Endothelial cell of umbilical vein (primary cell): ENCODE results near the gene NKTR. TPM values are rescaled to one million over a fixed set of nuclear protein-coding genes. Genes with fewer than 3 reads are reported as not detected.

ENCODE experiments used
- BruUV-seq: library from RNA; stranded (reverse); fragments of 400-500 nt; replicated peaks from 2 replicates; lab custom pipeline; 2021; lab: Mats Ljungman, UMichigan
- CTCF ChIA-PET: fragments of 300-600, 350-600 bp; sonication (Branson Sonifier 250); formaldehyde crosslinking; loops from one replicate; lab custom pipeline; 2021; ENCODE audit warnings: antibody characterized with exemption, inconsistent platforms; lab: Charles Lee
- POLR2A ChIA-PET: fragments of 300-600, 350-600 bp; sonication (Branson Sonifier 250); formaldehyde crosslinking; loops from one replicate; lab custom pipeline; 2021; ENCODE audit warnings: antibody characterized with exemption, inconsistent platforms; lab: Charles Lee
- DNase-seq: peaks from one replicate; pipeline ENCODE4 v3.0.0-alpha.2; 2011; ENCODE audit warnings: low read depth, low spot score
- FAIRE-seq: peaks from 2 replicates; lab custom pipeline; 2011; peaks lifted over from hg19 to GRCh38; lab: Jason Lieb, UNC
- H2AFZ ChIP-seq: 2 replicates; pipeline ENCODE4 v1.6.0; 2012; ENCODE audit warnings: low read depth, low read length, control low read depth, inconsistent platforms
- H3K27ac ChIP-seq: 2 replicates; pipeline ENCODE4 v1.5.1; 2011; ENCODE audit warnings: low read depth, mild to moderate bottlenecking, control low read depth, low read length, moderate library complexity; ENCODE audit not compliant: insufficient read depth
- H3K27me3 ChIP-seq, 2 experiments: 2 replicates each; pipeline versions ENCODE4 v1.6.0 to v1.6.1; 2011; ENCODE audit warnings: low read length in 2 of 2, mixed read lengths in 1 of 2; ENCODE audit not compliant: control insufficient read depth in 2 of 2, insufficient read depth in 2 of 2
- H3K36me3 ChIP-seq, 2 experiments: 2 replicates in 1 of 2; 3 replicates in 1 of 2; pipeline ENCODE4 v1.5.1; 2011; ENCODE audit warnings: low read length in 2 of 2, mild to moderate bottlenecking in 1 of 2, moderate library complexity in 1 of 2; ENCODE audit not compliant: control insufficient read depth in 2 of 2, insufficient read depth in 2 of 2; ENCODE audit errors: extremely low read depth in 1 of 2
- H3K4me1 ChIP-seq: 3 replicates; pipeline ENCODE4 v1.5.1; 2011; ENCODE audit warnings: mild to moderate bottlenecking, low read length; ENCODE audit not compliant: control insufficient read depth, insufficient read depth; ENCODE audit errors: extremely low read depth
- H3K4me2 ChIP-seq: 2 replicates; pipeline ENCODE4 v1.6.1; 2011; ENCODE audit warnings: low read length, control low read depth, mixed read lengths; ENCODE audit not compliant: insufficient read depth
- H3K4me3 ChIP-seq, 3 experiments: fragments of 200-600 bp in 1 of 3; sonication (generic), shearing (Covaris generic) in 1 of 3; replicated peaks in 1 of 3; 2 replicates each; pipeline ENCODE4 v1.5.1; 2011 to 2016; ENCODE audit warnings: control low read depth in 3 of 3, low read length in 3 of 3, mild to moderate bottlenecking in 2 of 3, inconsistent platforms in 1 of 3, low read depth in 1 of 3, moderate library complexity in 1 of 3; ENCODE audit not compliant: insufficient read depth in 1 of 3
- H3K79me2 ChIP-seq: 2 replicates; pipeline ENCODE4 v1.6.0; 2012; ENCODE audit warnings: low read length, inconsistent platforms; ENCODE audit not compliant: control insufficient read depth, insufficient read depth
- H3K9ac ChIP-seq: replicated peaks from 2 replicates; pipeline ENCODE3; 2011; ENCODE audit warnings: low read length, control low read depth; ENCODE audit not compliant: insufficient read depth; ENCODE audit errors: extremely low read depth
- H3K9me1 ChIP-seq: replicated peaks from 3 replicates; pipeline ENCODE4 v1.6.0; 2011; ENCODE audit warnings: mild to moderate bottlenecking, low read length; ENCODE audit not compliant: control insufficient read depth, insufficient read depth; ENCODE audit errors: extremely low read depth
- H3K9me3 ChIP-seq: replicated peaks from 2 replicates; pipeline ENCODE4 v1.5.1; 2012; ENCODE audit warnings: low read length, inconsistent platforms; ENCODE audit not compliant: control insufficient read depth, insufficient read depth
- H4K20me1 ChIP-seq: replicated peaks from 2 replicates; pipeline ENCODE3; 2011; ENCODE audit warnings: mild to moderate bottlenecking, low read length; ENCODE audit not compliant: control insufficient read depth, insufficient read depth; ENCODE audit errors: extremely low read depth
- EZH2 ChIP-seq: IDR thresholded peaks from 2 replicates; pipeline ENCODE4 v1.6.1; 2012; ENCODE audit warnings: borderline replicate concordance, low read depth, mild to moderate bottlenecking, moderate library complexity, low read length, inconsistent platforms; ENCODE audit not compliant: severe bottlenecking
- FOS ChIP-seq: IDR thresholded peaks from 2 replicates; pipeline ENCODE4 v1.6.1; 2011; ENCODE audit warnings: mild to moderate bottlenecking, low read length, moderate library complexity, borderline replicate concordance; ENCODE audit not compliant: insufficient read depth
- GATA2 ChIP-seq: IDR thresholded peaks from 2 replicates; pipeline ENCODE4 v1.7.0; 2011; ENCODE audit warnings: low read depth, mild to moderate bottlenecking, moderate library complexity, mixed read lengths, low read length; ENCODE audit not compliant: insufficient read length, insufficient read depth
- JUN ChIP-seq: IDR thresholded peaks from 2 replicates; pipeline ENCODE4 v1.6.1; 2011; ENCODE audit warnings: borderline replicate concordance, low read depth; ENCODE audit not compliant: insufficient read length, insufficient read depth
- MYC ChIP-seq: IDR thresholded peaks from one replicate; pipeline ENCODE4 v1.6.1; 2011; ENCODE audit warnings: mild to moderate bottlenecking, low read depth, low read length
- POLR2A ChIP-seq: IDR thresholded peaks from 2 replicates; pipeline ENCODE4 v1.6.1; 2012; ENCODE audit warnings: low read depth, mild to moderate bottlenecking, control low read depth, low read length
- POLR2AphosphoS5 ChIP-seq: IDR thresholded peaks from 2 replicates; pipeline ENCODE4 v1.6.1; 2012; ENCODE audit warnings: low read depth, mild to moderate bottlenecking, control low read depth, low read length, moderate library complexity; ENCODE audit not compliant: insufficient read depth
- dilution Hi-C: fragments of 300-500 bp; cut with MboI; formaldehyde crosslinking; loops from one replicate; pipeline ENCODE4 v1.15.0; 2019; ENCODE audit warnings: low sequenced_read_pairs; ENCODE audit not compliant: extremely low pct_ligation_motif_present
- intact Hi-C: fragments of 100-400 bp; cut with micrococcal nuclease; formaldehyde crosslinking; loops from one replicate; pipeline ENCODE4 v1.10.0; 2022
- polyA plus RNA-seq, 4 experiments: library from polyadenylated mRNA; depleted of rRNA in 3 of 4; stranded (reverse) in 3 of 4; unstranded in 1 of 4; fragments of >200 nt; gene quantifications; 2 replicates each; pipeline versions ENCODE4 v1.2.1 to v1.2.3, GENCODE V29; 2011 to 2012; ENCODE audit warnings: missing spikeins in 1 of 4
- total RNA-seq: library from RNA; stranded (reverse); gene quantifications from 2 replicates; pipeline ENCODE4 v1.2.3, GENCODE V29; 2021
- TF ChIP-seq, protein P1 (sequence below): IDR thresholded peaks from 2 replicates; pipeline ENCODE4 v1.6.1; 2011; ENCODE audit not compliant: insufficient read depth, insufficient read length
- TF ChIP-seq, protein P2 (sequence below), 2 donors: IDR thresholded peaks; 1 replicate in 1 of 2; 2 replicates in 1 of 2; pipeline ENCODE4 v1.5.1; 2011; ENCODE audit warnings: low read length in 2 of 2, mild to moderate bottlenecking in 2 of 2, moderate library complexity in 2 of 2, control low read depth in 1 of 2, inconsistent platforms in 1 of 2, low read depth in 1 of 2; ENCODE audit not compliant: insufficient read depth in 1 of 2; ENCODE audit errors: extremely low read depth in 1 of 2

NKTR gene
- total and polyA plus RNA-seq, 2 donors (not counting 3 experiments of a cell fraction or from before 2014, with no cell fraction given): 27.4 to 99.0 TPM

DNA sequence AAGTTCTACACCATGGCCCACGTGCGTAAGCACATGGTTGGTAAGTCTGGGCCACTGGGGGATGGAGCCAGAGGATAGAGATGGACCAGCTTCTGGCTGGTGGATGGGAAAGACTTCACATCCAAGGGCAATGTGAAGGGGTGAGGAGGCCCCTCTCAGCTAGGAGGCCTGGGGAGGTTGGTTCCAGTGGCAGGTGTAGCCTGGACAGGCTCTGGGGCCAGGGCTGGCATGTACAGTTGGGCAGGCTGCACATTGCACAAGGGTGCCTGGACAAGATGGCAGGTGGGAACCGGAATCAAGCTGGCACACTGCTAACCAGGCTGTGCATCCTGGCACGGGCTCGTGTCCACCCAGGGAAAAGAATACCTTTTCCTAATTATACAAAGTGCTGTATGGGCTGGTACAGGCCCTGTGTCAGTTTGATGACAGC, 61.1 kb downstream of the NKTR start:
- no peak for DNase-seq
- TF ChIP-seq EZH2: no peak
- TF ChIP-seq POLR2AphosphoS5: no peak
- TF ChIP-seq GATA2: no peak
- TF ChIP-seq, protein P1, sequence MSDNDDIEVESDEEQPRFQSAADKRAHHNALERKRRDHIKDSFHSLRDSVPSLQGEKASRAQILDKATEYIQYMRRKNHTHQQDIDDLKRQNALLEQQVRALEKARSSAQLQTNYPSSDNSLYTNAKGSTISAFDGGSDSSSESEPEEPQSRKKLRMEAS: no peak
- no peak for TF ChIP-seq FOS
- no peak for TF ChIP-seq MYC
- TF ChIP-seq, protein P2, sequence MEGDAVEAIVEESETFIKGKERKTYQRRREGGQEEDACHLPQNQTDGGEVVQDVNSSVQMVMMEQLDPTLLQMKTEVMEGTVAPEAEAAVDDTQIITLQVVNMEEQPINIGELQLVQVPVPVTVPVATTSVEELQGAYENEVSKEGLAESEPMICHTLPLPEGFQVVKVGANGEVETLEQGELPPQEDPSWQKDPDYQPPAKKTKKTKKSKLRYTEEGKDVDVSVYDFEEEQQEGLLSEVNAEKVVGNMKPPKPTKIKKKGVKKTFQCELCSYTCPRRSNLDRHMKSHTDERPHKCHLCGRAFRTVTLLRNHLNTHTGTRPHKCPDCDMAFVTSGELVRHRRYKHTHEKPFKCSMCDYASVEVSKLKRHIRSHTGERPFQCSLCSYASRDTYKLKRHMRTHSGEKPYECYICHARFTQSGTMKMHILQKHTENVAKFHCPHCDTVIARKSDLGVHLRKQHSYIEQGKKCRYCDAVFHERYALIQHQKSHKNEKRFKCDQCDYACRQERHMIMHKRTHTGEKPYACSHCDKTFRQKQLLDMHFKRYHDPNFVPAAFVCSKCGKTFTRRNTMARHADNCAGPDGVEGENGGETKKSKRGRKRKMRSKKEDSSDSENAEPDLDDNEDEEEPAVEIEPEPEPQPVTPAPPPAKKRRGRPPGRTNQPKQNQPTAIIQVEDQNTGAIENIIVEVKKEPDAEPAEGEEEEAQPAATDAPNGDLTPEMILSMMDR (IDR thresholded peaks at IDR 0.05; ENCODE audit: extremely low read depth in 1 of 2, insufficient read depth in 1 of 2, low read depth in 1 of 2, low read length in 2 of 2): no peak
- no peak for TF ChIP-seq JUN
- TF ChIP-seq POLR2A: no peak
- dilution Hi-C loops: no loop called here
- no peak overlapping the region for H3K4me3 ChIP-seq
- no peak overlapping the region for H3K4me2 ChIP-seq
- no peaks in the 10 kb centered on the region for H3K4me1 ChIP-seq
- ChIA-PET POLR2A (no interaction called here), CTCF (no interaction called here)
- H3K27me3 ChIP-seq: no peaks in the 10 kb centered on the region
- intact Hi-C loops: no loop called here
- no peaks in the 10 kb centered on the region for H3K9me3 ChIP-seq
- H3K27ac ChIP-seq: no peak overlapping the region
- BruUV-seq: no TSS peak
- H2AFZ ChIP-seq: no peak overlapping the region
- H3K36me3 ChIP-seq: peaks cover 0 to 10% of the 10 kb centered on the region in 2 experiments
- no peak for FAIRE-seq
- H3K9ac ChIP-seq: no peak overlapping the region
- peaks cover 2% of the 10 kb centered on the region for H3K79me2 ChIP-seq
- H3K9me1 ChIP-seq: no peaks in the 10 kb centered on the region
- no peaks in the 10 kb centered on the region for H4K20me1 ChIP-seq
